IMR-90 (cell line): ENCODE results near the gene GRIK3.

Experiments
- MAZ ChIP-seq: IDR thresholded peaks from 2 replicates; pipeline ENCODE4 v1.6.1; 2012; ENCODE audit warnings: low read depth, mild to moderate bottlenecking, low read length, improper control_type of control experiment, moderate library complexity, borderline replicate concordance
- TF ChIP-seq, protein P1 (sequence below): conservative IDR thresholded peaks from 2 replicates; pipeline ENCODE4 v1.5.1; 2012; ENCODE audit warnings: mild to moderate bottlenecking, low read depth, low read length, improper control_type of control experiment
- TF ChIP-seq, protein P2 (sequence below): fragments of 150-350 bp; IDR thresholded peaks from 2 replicates; pipeline ENCODE4 v1.6.1; 2016; ENCODE audit warnings: low read depth, mild to moderate bottlenecking, low read length, moderate library complexity, borderline replicate concordance

DNA sequence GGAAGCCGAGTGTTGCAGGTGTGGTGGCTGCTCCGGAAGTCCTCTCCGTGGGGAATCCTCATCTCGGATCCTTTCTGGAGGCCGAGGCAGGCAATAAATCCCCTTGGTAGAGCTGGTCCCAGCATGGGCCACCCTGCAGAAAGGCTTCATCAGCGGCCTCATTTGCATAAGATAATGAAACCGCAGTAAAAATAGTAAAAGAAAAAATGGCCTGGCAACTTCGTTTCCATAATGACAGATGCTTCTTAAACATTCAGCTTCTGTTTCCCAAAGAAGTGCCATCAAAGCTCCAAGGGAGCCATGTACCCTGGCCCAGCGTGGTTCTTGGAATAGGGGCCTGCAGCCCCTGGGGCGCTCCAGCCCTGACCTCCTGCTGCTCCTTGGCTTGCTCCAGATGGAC is 244.1 kb downstream of the GRIK3 start:
- TF ChIP-seq MAZ, result no peak
- TF ChIP-seq, protein P1, sequence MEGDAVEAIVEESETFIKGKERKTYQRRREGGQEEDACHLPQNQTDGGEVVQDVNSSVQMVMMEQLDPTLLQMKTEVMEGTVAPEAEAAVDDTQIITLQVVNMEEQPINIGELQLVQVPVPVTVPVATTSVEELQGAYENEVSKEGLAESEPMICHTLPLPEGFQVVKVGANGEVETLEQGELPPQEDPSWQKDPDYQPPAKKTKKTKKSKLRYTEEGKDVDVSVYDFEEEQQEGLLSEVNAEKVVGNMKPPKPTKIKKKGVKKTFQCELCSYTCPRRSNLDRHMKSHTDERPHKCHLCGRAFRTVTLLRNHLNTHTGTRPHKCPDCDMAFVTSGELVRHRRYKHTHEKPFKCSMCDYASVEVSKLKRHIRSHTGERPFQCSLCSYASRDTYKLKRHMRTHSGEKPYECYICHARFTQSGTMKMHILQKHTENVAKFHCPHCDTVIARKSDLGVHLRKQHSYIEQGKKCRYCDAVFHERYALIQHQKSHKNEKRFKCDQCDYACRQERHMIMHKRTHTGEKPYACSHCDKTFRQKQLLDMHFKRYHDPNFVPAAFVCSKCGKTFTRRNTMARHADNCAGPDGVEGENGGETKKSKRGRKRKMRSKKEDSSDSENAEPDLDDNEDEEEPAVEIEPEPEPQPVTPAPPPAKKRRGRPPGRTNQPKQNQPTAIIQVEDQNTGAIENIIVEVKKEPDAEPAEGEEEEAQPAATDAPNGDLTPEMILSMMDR, result no peak
- TF ChIP-seq, protein P2, sequence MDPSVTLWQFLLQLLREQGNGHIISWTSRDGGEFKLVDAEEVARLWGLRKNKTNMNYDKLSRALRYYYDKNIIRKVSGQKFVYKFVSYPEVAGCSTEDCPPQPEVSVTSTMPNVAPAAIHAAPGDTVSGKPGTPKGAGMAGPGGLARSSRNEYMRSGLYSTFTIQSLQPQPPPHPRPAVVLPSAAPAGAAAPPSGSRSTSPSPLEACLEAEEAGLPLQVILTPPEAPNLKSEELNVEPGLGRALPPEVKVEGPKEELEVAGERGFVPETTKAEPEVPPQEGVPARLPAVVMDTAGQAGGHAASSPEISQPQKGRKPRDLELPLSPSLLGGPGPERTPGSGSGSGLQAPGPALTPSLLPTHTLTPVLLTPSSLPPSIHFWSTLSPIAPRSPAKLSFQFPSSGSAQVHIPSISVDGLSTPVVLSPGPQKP, result no peak
